Measurements from ENCODE around the gene CAND2.
"Not testable (repeated sequence)": the region's sequence is repeated elsewhere in the genome, so short reads cannot be mapped to it uniquely, and the experiment has no call there.

CAND2 gene

GRCh38 chr3:12862387-12862786 is 65.9 kb downstream of the CAND2 start:
- no peak for DNase-seq (ENCODE audit: low spot score)

- DNase-seq (ENCODE audit: low spot score), result no peak
These were observed 68.8 kb downstream of the CAND2 start for GRCh38 chr3:12865271-12865670.

- DNase-seq (ENCODE audit: low spot score), result no peak
These were observed 70.4 kb downstream of the CAND2 start for GRCh38 chr3:12866836-12867235.

GRCh38 chr3:12868039-12869034 is 71.9 kb downstream of the CAND2 start:
- DNase-seq (ENCODE audit: low spot score), result peak; percentile 78

- DNase-seq (ENCODE audit: low spot score), result peak; percentile 50
These were observed 72.6 kb downstream of the CAND2 start for GRCh38 chr3:12869035-12869621.

- peak; percentile 61 for DNase-seq (ENCODE audit: low spot score)
These were observed 74.5 kb downstream of the CAND2 start for GRCh38 chr3:12870942-12871341.

- no peak for DNase-seq (ENCODE audit: low spot score)
These were observed 75.0 kb downstream of the CAND2 start for GRCh38 chr3:12871404-12871983.

- peak; percentile 51 for DNase-seq (ENCODE audit: low spot score)
These were observed 79.7 kb downstream of the CAND2 start for GRCh38 chr3:12875857-12876836.

GRCh38 chr3:12877040-12877439 is 80.6 kb downstream of the CAND2 start:
- no peak for DNase-seq (ENCODE audit: low spot score)

- DNase-seq (ENCODE audit: low spot score), result no peak
These were observed 81.7 kb downstream of the CAND2 start for GRCh38 chr3:12878141-12878574.

- not testable (repeated sequence) for DNase-seq (ENCODE audit: low spot score)
These were observed 82.3 kb downstream of the CAND2 start for GRCh38 chr3:12878758-12879157.

GRCh38 chr3:12879191-12879815 is 82.8 kb downstream of the CAND2 start:
- no peak for DNase-seq (ENCODE audit: low spot score)

GRCh38 chr3:12881858-12882257 is 85.4 kb downstream of the CAND2 start:
- not testable (repeated sequence) for DNase-seq (ENCODE audit: low spot score)

- no peak for DNase-seq (ENCODE audit: low spot score)
These were observed 86.1 kb downstream of the CAND2 start for GRCh38 chr3:12882336-12883310.

GRCh38 chr3:12884186-12884680 is 87.8 kb downstream of the CAND2 start:
- no peak for DNase-seq (ENCODE audit: low spot score)
